DMS114 treated with DMSO at 0.1 percent for 48 hours (cell line): ENCODE measurements around the gene TFEB.
"Not testable (repeated sequence)": the region's sequence is repeated elsewhere in the genome, so short reads cannot be mapped to it uniquely, and the experiment has no call there.

Source experiments
- DNase-seq: peaks from one replicate; lab custom pipeline; 2025; ENCODE audit not compliant: unreplicated experiment; lab: John Stamatoyannopoulos, UW

TFEB gene

DNA sequence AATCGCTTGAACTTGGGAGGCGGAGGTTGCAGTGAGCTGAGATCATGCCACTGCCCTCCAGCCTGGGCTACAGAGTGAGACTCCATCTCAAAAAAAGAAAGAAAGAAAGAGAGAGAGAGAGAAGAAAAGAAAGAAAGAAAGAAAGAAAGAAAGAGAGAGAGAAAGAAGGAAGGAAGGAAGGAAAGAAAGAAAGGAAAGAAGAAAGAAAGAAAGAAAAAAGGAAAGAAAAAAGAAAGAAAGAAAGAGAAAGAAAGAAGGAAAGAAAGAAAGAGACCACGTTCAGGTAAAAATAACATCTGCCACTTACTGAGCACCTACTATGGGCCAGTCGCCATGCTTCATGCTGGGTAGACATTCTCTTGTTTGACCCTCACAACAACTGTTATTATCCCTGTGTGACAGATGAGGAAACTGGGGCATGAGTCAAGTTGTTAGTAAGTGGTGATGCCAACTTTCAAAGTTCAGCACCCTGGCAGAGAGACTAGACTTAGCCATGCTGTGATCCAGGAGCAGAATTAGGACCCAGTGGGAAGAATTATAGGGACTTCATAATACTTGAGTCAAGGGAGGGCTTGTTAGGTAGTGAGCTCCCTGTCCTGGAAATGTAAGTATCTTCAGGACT is 30.7 kb upstream of the TFEB start:
- not testable (repeated sequence) for DNase-seq

- DNase-seq = no peak
These were observed 28.1 kb upstream of the TFEB start for GRCh38 chr6:41763470-41763869.

- no peak for DNase-seq
These were observed 24.6 kb upstream of the TFEB start for GRCh38 chr6:41759905-41760579.

DNA sequence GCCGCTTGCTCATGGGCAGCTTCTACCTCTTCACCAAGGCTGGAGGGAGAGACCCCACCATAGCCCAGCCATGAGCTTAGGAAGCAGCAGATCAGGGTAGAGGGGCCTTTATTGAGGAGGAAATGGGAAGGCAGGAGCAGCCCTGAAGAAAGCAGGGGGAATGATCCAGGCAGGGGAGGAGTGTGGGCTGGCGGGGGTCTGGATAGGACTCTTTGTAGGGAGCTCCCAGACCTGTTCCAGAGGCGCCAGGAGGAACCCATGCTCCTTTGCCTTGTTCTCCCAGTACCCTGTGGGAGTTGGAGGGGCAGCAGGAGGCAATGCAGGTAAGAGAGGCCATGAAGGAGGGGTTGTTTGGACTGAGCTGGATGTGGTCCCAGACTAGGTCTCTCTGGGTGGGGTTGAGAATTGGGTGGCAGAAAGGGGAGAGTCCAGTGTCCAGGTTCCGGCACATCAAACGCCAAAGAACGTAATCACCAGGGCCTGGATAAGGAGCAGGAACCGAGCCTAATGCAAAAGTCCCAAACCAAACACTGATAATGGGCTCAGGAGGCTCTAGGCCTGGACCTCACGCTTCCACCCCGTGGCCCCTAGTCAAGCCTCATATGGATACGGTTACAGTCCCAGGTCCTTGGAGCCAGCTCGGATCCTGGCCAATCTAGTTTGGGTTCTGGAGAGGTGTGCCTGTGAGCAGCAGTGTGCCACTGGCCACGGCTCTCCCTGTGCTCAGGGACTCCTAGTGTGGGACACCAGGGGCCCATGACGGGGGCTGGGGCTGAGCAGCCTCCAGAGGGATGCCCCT is 23.9 kb upstream of the TFEB start:
- DNase-seq = no peak

- no peak for DNase-seq
These were observed 23.2 kb upstream of the TFEB start for GRCh38 chr6:41758641-41759035.

DNA sequence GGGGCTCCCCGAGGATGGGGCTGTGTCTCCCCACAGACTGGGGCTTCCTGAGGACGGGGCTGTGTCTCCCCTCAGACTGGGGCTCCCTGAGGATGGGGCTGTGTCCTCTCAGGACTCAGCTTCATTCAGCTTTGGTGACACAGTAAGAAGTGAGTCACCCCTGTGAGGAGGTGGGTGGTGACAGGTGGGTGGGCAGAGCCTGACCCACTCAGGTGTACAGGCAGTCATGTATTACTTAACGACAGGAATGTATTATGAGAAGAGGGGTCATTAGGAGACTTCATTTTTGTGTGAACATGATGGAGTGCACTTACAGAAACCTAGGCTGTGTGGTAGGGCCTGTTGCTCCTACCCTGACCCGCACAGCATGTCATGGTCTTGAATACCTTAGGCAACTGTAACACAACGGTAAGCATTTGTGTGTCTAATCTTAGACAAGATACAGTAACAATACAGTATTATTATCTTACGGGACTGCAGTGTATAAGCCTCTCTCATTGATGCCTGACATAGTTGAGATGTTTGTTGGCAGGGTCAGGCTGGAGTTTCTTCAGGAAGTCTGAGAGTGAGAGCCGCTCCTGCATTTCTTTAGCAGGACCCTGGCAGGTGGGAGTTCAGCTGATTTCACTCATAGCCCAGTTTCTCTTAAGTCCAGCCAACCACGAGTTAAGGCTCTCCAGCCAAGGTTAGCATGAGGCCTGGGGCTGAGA is 22.7 kb upstream of the TFEB start:
- no peak for DNase-seq

GRCh38 chr6:41757271-41757670 is 21.9 kb upstream of the TFEB start:
- DNase-seq = no peak

DNA sequence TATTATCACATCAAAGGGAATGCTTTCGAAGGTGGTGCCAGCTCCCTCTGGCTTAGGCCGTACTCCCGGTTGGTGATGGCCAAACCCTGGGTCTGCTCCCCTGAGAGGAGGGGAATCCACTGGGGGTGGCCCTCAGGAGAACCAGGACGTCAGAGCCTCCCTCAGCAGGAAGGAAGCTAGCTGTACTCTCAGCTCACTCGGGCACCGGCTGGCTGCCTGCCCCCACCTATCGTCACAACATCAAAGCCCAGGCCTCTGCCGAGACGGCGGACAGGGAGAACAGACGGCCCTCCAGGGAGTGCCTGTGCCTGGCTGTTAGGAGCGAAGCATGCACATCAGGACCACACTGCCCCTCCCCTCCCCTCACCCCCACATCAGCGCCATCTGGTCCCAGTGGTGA is 20.9 kb upstream of the TFEB start:
- no peak for DNase-seq

GRCh38 chr6:41755895-41756294 is 20.5 kb upstream of the TFEB start:
- DNase-seq = no peak

GRCh38 chr6:41750374-41750773 is 15.0 kb upstream of the TFEB start:
- no peak for DNase-seq

DNA sequence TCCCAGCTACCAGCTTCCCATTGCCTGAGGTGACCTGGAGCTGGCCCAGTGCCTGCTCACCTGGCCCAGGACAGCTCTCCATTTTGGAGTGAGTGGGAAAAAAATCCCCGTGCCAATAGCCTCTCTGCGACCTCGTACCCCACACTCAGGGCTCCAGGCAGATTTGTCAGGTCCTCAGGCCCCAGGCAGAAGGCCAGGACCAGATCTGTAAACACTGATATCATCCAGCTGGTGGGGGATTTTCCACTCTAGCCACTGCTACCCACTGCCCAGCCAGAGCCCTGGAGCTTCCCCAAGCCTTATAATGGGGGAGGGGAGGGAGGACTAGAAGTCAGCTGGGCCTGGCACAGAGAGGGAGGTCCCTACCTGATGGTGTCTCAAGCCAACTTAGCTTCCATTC is 13.1 kb upstream of the TFEB start:
- no peak for DNase-seq

DNA sequence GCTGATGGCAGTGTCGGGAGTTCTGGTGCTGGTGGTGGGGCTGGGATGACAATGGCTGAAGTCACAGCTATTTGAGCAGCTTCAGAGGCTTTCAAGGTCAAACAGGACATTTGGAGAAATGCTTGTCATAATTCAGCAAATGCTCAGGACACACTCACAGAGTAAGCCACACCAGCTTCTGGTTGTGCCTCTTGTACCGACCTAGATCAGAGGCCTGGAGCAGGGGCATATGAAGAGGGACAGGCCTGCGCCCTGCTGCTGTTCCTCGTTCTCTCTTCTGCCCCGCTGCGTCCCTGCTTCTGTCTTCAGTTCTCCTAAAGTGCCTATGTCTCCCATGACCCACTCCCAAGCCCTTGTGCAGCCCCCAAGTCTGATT is 12.7 kb upstream of the TFEB start:
- DNase-seq = no peak

DNA sequence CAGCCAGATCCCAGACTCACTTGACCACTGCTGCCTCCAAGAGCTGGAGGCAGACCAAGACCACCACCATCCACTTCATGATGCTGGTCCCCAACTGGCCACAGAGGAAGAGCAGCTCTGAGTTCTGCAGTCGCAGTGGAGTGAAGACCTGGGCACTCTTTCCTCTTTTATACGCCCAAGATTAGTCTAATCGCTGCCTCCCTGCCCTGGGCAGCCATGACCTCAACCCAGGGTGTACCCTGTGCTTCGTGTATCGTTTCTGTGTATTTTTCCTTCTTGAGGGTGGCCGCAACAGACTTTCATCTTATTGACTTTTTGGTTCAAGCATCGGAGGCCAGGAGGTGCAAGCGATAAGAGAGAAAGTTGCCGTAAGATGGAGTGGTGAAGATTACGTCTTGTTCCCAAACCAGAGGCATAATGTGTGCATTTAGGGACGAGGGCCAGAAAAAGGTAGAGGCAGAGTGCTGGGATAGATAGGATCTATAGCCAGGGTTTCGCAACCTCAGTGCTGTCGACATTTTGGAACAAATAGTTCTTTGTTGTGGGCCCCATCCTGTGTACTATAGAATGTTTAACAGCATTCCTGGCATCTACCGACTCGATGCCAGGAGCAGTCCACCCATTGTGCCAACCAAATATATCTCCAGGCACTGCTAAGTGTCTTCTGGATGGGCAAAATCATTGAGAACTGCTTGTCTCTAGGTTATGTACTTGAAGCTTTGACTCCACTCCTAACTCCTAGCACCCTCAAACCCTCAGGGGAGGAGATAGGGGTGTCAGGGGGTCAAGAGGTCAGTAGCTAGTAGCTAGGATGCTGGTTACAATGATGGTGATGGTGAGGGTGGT is 12.1 kb upstream of the TFEB start, which contains the start of gene PGC:
Gene PGC, minus strand, starts transcription at position 142 of the 846 bp plus-strand sequence. Its CDS starts 63 bp downstream, at position 79.
- no peak for DNase-seq

DNA sequence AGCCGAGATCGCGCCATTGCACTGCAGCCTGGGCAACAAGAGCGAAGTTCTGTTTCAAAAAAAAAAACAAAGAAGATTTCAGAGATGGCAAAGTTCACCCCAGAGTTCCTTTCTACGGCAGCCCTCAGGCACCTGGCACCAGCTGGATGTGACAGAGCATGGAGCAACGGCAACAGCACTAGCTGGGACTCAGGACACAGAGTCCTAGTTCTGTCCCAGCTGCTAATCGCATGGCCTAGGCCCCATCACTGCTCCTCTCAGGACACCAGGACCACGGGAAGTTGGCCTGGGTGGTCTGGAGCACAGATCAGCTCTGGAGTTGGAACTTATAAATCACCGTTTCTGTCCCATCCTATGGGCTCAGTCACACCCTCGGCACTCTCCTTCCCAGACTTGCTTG is 10.7 kb upstream of the TFEB start:
- no peak for DNase-seq

DNA sequence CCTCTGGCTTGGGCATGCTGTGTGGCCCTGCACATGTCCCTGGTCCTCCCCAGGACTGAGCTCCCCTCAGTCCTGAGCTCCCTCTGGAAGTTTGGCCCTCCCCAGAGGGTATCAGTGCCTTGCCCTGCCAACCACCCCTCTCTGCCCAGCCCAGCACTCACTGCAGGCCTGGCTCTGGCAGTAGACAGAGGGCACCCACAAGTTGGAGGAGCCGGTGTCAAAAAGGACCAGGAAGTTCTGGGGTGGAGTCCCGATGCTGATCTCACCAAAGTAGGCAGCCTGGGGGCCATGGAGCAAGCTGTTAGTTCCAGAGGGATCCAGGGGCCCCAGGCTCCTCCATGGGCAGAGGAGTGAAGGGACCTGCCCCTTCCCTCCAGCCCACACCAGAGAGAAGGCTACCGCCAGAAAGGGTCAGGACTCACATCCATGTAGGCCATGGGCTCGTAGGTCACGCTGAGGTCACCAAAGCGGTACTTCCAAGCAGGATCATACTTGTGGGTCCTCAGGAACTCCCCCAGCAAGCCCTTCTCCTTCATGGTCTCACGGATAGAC is 8.9 kb upstream of the TFEB start:
- no peak for DNase-seq

- no peak for DNase-seq
These were observed 8.2 kb upstream of the TFEB start for GRCh38 chr6:41743406-41744235.

GRCh38 chr6:41741625-41742490 is 6.5 kb upstream of the TFEB start:
- no peak for DNase-seq

DNA sequence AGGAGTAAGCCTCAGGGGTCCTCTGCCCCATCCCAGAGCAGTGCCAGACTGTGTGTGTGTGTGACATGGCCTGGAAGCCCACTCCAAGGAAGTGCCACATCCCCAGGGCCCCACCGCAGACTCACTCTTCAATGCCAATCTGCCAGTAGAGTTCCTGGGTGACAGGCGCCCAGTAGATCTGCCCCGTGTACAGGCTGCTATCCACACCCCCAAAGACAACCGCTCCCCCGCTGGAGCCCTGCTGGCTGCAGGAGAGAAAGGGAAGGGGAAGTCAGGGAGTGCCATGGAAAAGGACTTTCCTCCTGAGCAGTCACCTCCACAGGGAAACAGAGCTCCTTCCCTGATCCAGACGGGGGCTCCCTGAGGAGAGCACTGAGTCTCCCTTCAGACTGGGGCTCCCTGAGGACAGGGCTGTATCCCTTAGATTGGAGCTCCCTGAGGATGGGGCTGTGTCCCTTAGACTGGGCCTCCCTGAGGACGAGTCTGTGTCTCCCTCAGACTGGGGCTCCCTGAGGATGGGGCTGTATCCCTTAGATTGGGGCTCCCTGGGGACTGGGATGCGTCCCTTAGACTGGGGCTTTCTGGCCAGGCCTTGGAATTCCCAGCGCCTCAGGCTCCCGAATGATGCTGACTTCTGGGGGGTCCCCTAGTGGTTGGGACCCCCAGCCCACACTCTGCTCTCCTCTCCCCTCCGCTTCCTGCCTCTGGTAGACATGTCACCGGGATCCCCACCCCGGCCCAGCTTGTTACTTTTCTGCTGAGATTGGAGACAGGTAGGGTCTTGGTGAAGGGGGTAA is 5.2 kb upstream of the TFEB start:
- no peak for DNase-seq
